D721Med (cell line): ENCODE data around the gene DPT.

Source experiments
- DNase-seq: peaks from one replicate; pipeline ENCODE4 v3.0.0; 2011; ENCODE audit warnings: low spot score; ENCODE audit not compliant: insufficient read length
- FAIRE-seq: peaks from 2 replicates; lab custom pipeline; 2011; peaks lifted over from hg19 to GRCh38; lab: Jason Lieb, UNC
- TF ChIP-seq, protein P1 (sequence below): IDR thresholded peaks from 2 replicates; pipeline ENCODE4 v1.5.1; 2012; ENCODE audit warnings: mild to moderate bottlenecking, control low read depth; ENCODE audit not compliant: insufficient read depth; ENCODE audit errors: missing control alignments

DPT gene

DNA sequence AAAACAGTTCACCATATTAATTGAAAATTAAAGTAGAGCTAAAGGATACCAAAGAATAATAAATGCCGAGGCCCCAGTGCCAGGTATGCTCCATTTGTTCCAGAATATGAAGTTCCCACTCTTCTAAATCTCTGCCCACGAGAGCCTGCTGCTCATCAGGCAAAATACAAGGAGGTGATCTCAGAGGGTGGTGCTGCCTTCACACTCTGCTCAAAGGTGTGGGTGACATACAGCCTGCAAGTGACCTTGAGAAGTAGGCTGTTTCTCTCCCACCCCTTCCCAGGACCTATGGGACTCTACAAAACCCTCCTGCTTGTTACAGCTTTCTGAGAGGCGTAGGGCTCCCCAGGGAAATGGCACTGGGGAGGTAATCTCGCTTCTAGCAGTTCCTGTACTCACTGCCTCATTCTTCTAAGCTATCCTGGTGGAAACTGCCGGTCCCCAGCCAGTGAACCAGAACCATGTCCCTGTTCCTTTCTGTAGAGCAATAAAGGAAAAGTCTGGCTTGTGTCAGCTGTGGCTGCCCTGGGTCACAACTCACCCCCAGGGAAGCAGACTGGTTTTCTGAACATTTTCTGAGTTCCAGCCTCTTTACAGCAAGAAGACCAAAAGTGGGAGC is 26.9 kb upstream of the DPT start:
- TF ChIP-seq, protein P1, sequence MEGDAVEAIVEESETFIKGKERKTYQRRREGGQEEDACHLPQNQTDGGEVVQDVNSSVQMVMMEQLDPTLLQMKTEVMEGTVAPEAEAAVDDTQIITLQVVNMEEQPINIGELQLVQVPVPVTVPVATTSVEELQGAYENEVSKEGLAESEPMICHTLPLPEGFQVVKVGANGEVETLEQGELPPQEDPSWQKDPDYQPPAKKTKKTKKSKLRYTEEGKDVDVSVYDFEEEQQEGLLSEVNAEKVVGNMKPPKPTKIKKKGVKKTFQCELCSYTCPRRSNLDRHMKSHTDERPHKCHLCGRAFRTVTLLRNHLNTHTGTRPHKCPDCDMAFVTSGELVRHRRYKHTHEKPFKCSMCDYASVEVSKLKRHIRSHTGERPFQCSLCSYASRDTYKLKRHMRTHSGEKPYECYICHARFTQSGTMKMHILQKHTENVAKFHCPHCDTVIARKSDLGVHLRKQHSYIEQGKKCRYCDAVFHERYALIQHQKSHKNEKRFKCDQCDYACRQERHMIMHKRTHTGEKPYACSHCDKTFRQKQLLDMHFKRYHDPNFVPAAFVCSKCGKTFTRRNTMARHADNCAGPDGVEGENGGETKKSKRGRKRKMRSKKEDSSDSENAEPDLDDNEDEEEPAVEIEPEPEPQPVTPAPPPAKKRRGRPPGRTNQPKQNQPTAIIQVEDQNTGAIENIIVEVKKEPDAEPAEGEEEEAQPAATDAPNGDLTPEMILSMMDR, result no peak
- FAIRE-seq (no peak), DNase-seq (no peak)

DNA sequence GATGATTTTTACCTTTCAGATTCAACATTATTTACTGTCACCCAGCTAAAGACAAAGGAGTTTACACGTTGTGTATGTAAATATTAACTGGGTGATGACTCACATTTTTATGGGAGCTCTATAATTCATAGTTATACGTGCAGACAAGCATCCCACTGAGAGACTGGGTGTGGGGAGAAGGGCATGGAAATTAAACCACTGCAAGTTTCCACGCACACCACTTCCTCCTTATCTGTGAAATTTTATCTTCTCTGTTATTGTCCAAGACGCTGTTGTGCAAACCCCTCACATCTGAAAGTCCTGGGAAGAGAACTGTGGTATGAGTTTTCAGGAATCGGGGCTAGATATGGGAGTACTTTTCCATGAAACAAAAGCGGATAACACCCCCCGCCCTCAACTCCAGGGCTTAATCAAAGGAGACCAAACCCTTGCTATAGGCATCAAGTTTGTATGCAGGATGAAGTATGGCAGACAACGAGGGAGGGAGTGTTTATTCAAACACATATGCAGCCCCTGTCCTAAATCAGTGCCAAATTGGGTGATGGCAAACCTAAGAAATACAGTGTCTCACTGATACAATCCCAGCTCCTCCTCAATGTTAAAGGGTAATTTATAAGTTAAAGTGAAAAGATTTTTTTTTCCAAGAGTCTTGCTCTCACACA is 23.3 kb upstream of the DPT start:
- FAIRE-seq, result no peak
- TF ChIP-seq, protein P1, result no peak
- no peak for DNase-seq

DNA sequence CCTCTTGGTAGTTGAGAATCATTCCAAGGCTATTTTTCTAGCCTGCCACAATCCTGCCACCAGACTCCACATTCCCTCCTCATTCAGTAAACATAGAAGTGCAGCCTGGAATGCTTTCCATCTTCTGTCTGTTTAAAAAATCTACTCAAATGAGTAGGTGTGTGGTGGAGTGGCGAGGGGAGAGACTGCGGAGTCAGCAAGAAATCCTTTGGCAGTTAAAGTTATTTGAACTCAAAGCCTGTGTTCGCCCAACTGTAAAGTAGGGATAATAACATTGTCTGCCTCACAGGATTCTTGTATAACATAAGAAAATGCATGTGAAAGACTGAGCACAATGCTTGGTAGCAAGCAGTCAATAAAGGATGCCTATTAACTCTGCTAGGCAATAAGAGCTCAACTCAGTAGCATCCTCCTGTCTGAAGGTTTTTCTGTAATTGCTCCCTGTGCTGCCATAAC is 22.2 kb upstream of the DPT start:
- FAIRE-seq (peak; percentile 77), DNase-seq (no peak)
- TF ChIP-seq, protein P1, result no peak

DNA sequence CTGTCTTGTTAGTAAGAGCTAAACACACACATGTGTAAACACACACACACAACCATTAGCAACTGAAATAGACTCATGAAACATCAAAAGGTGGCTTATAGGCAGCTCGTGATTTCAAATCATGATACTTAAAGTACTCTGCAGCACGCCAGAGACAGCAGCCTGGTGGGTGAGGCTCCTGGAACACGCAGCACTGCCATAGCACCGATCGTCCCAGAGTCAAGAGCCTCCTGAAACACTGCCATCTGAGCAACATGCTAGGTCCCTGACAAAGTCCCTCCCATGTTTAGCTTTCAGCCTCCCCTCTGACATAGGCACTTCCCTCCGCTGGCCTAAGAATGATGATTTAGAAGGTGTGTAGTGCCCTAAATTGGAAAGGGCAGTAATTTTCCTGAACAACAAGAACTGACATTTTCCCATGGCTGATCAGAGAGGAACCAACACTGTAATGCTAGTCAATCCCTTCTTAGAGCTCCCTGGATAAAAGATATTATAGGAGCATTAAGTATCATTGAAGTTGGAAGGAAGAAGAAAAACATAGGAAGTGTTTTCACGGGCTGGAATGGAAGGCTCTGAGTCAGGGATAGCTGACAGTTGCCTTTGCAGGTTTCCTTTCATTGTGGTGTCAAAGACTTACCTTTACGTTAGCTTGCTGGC is 14.1 kb upstream of the DPT start:
- TF ChIP-seq, protein P1, result no peak
- FAIRE-seq (no peak), DNase-seq (no peak)

- FAIRE-seq (peak; percentile 100), DNase-seq (peak; percentile 51)
- TF ChIP-seq, protein P1, result no peak
These were observed 13.4 kb upstream of the DPT start for GRCh38 chr1:168742386-168742785.

DNA sequence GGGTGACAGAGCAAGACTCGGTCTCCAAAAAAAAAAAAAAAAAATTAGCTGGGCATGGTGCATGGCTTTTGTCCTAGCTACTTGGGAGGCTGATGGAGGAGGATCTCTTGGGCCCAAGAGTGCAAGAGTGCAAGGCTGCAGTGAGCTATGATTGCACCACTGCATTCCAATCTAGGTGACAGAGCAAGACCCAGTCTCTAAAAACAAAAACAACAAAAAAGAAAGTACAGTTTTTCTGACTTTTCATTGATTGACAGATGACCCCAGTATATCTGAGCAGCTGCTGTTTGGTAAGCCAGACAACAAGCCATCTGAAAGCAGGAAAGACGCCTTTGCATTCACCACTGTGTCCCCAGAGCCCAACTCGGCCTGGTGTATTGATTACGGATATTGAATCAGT is 10.9 kb upstream of the DPT start:
- TF ChIP-seq, protein P1, result no peak
- no peak for DNase-seq
- FAIRE-seq, result no peak
